Suprapubic skin (tissue), 4 donors: ENCODE results near the gene BIRC2.

Experiments used
- EP300 ChIP-seq: sonication (generic); formaldehyde crosslinking; IDR thresholded peaks from one replicate; pipeline ENCODE4 v1.6.1; 2017; ENCODE audit warnings: antibody characterized with exemption
- POLR2A ChIP-seq, 2 donors: fragments of 450-650 bp; IDR thresholded peaks; one replicate each; pipeline ENCODE4 v1.6.1; 2017; ENCODE audit warnings: antibody characterized with exemption in 2 of 2, mild to moderate bottlenecking in 2 of 2, moderate library complexity in 2 of 2
- POLR2AphosphoS5 ChIP-seq, 3 donors: sonication (generic); formaldehyde crosslinking; IDR thresholded peaks; one replicate each; pipeline ENCODE4 v1.6.1; 2017; ENCODE audit warnings: antibody characterized with exemption in 3 of 3
- TF ChIP-seq, protein P1 (sequence below), 2 donors: fragments of 200-600 bp in 1 of 2; fragments of 450-650 bp in 1 of 2; sonication (generic) in 1 of 2; IDR thresholded peaks; one replicate each; pipeline ENCODE4 v1.5.1; 2016 to 2019; ENCODE audit warnings: antibody characterized with exemption in 2 of 2, mild to moderate bottlenecking in 1 of 2, moderate library complexity in 1 of 2

DNA sequence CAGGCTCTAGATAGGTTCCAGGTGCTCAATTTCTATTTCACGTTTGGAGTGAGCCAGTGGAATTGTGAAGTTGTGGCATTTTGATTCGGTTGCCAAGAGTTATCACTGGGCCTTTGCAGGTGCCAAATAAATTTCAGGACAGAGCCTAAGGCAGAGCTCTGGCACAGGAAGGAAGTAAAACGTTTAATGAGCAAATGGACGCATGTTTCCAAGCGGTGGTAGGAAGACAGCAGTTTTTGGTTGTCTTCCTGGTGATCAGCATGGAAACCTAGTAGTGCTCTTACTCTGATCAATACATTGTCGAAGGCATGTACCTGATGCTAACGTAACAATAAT is 29.3 kb upstream of the BIRC2 start:
- TF ChIP-seq POLR2AphosphoS5 (IDR thresholded peaks at IDR 0.05) (no peak), EP300 (no peak), POLR2A (IDR thresholded peaks at IDR 0.05) (no peak)
- TF ChIP-seq, protein P1, sequence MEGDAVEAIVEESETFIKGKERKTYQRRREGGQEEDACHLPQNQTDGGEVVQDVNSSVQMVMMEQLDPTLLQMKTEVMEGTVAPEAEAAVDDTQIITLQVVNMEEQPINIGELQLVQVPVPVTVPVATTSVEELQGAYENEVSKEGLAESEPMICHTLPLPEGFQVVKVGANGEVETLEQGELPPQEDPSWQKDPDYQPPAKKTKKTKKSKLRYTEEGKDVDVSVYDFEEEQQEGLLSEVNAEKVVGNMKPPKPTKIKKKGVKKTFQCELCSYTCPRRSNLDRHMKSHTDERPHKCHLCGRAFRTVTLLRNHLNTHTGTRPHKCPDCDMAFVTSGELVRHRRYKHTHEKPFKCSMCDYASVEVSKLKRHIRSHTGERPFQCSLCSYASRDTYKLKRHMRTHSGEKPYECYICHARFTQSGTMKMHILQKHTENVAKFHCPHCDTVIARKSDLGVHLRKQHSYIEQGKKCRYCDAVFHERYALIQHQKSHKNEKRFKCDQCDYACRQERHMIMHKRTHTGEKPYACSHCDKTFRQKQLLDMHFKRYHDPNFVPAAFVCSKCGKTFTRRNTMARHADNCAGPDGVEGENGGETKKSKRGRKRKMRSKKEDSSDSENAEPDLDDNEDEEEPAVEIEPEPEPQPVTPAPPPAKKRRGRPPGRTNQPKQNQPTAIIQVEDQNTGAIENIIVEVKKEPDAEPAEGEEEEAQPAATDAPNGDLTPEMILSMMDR (IDR thresholded peaks at IDR 0.05) = no peak
